Liver (tissue), 9 donors: ENCODE measurements around the gene SLC37A4. TPM values are rescaled to one million over a fixed set of nuclear protein-coding genes. Genes with fewer than 3 reads are reported as not detected.

Experiments
- DNase-seq: peaks from one replicate; pipeline ENCODE4 v3.0.0-alpha.2; 2017; ENCODE audit warnings: low spot score
- H3K27ac ChIP-seq, 2 donors: one replicate each; pipeline ENCODE4 v1.7.0; 2013; ENCODE audit warnings: inconsistent platforms in 2 of 2, low read length in 2 of 2, control low read depth in 1 of 2, low read depth in 1 of 2, mild to moderate bottlenecking in 1 of 2
- H3K27me3 ChIP-seq, 4 donors: one replicate each; pipeline versions ENCODE4 v1.6.1 to v1.7.0; 2013; ENCODE audit warnings: low read length in 3 of 4, inconsistent platforms in 1 of 4, mild to moderate bottlenecking in 1 of 4, moderate library complexity in 1 of 4; ENCODE audit not compliant: control insufficient read depth in 4 of 4, insufficient read depth in 4 of 4
- H3K36me3 ChIP-seq, 4 donors: one replicate each; pipeline versions ENCODE4 v1.6.1 to v1.7.0; 2013; ENCODE audit warnings: low read length in 3 of 4, mild to moderate bottlenecking in 3 of 4, low read depth in 1 of 4, moderate library complexity in 1 of 4; ENCODE audit not compliant: control insufficient read depth in 4 of 4, insufficient read depth in 3 of 4
- H3K4me1 ChIP-seq, 4 donors: one replicate each; pipeline versions ENCODE4 v1.6.1 to v1.7.0; 2013; ENCODE audit warnings: low read length in 3 of 4, mild to moderate bottlenecking in 3 of 4, moderate library complexity in 1 of 4; ENCODE audit not compliant: control insufficient read depth in 4 of 4, insufficient read depth in 4 of 4
- H3K4me3 ChIP-seq, 3 donors: one replicate each; pipeline versions ENCODE4 v1.6.1 to v1.7.0; 2013; ENCODE audit warnings: low read length in 3 of 3, control low read depth in 1 of 3, low read depth in 1 of 3, mild to moderate bottlenecking in 1 of 3
- H3K9ac ChIP-seq, 2 donors: one replicate each; pipeline ENCODE4 v1.7.0; 2013; ENCODE audit warnings: low read length in 2 of 2, mild to moderate bottlenecking in 2 of 2, moderate library complexity in 2 of 2, control low read depth in 1 of 2, low read depth in 1 of 2
- H3K9me3 ChIP-seq, 4 donors: one replicate each; pipeline versions ENCODE4 v1.6.1 to v1.7.0; 2013; ENCODE audit warnings: low read length in 3 of 4; ENCODE audit not compliant: control insufficient read depth in 4 of 4
- EGR1 ChIP-seq, 2 donors: IDR thresholded peaks; 2 replicates each; pipeline ENCODE4 v1.6.1; 2016 to 2018; ENCODE audit warnings: antibody characterized with exemption in 2 of 2, low read depth in 2 of 2
- FOXA1 ChIP-seq: IDR thresholded peaks from 2 replicates; pipeline ENCODE4 v1.6.1; 2016; ENCODE audit warnings: antibody characterized with exemption
- GABPA ChIP-seq, 2 donors: IDR thresholded peaks in 1 of 2; conservative IDR thresholded peaks in 1 of 2; 2 replicates each; pipeline ENCODE4 v1.6.1; 2016; ENCODE audit warnings: antibody characterized with exemption in 2 of 2, mild to moderate bottlenecking in 1 of 2, moderate library complexity in 1 of 2
- HNF4A ChIP-seq, 2 donors: conservative IDR thresholded peaks; 2 replicates each; pipeline ENCODE4 v1.6.1; 2016; ENCODE audit warnings: antibody characterized with exemption in 2 of 2, mild to moderate bottlenecking in 2 of 2
- HNF4G ChIP-seq: IDR thresholded peaks from 2 replicates; pipeline ENCODE4 v1.6.1; 2016; ENCODE audit warnings: antibody characterized with exemption
- JUND ChIP-seq, 2 donors: IDR thresholded peaks; 2 replicates each; pipeline ENCODE4 v1.6.1; 2016; ENCODE audit warnings: antibody characterized with exemption in 2 of 2
- NR2F2 ChIP-seq: IDR thresholded peaks from 2 replicates; pipeline ENCODE4 v1.6.1; 2016; ENCODE audit warnings: antibody characterized with exemption
- RAD21 ChIP-seq, 2 donors: IDR thresholded peaks; 2 replicates each; pipeline ENCODE4 v1.6.1; 2016; ENCODE audit warnings: antibody characterized with exemption in 2 of 2, mild to moderate bottlenecking in 2 of 2
- RXRA ChIP-seq, 2 donors: IDR thresholded peaks; 2 replicates each; pipeline ENCODE4 v1.6.1; 2017 to 2018; ENCODE audit warnings: antibody characterized with exemption in 2 of 2, mild to moderate bottlenecking in 1 of 2
- SP1 ChIP-seq: IDR thresholded peaks from 2 replicates; pipeline ENCODE4 v1.6.1; 2018; ENCODE audit warnings: antibody characterized with exemption, mild to moderate bottlenecking
- YY1 ChIP-seq: IDR thresholded peaks from 2 replicates; pipeline ENCODE4 v1.6.1; 2016; ENCODE audit warnings: antibody characterized with exemption, mild to moderate bottlenecking
- ZBTB33 ChIP-seq: IDR thresholded peaks from 2 replicates; pipeline ENCODE4 v1.6.1; 2016; ENCODE audit warnings: antibody characterized with exemption
- WGBS: extraction: QIAGEN DNeasy Blood & Tissue Kit; methylation state at CpG from one replicate; pipeline ENCODE4 v1.1.7; 2013; 5-methylcytosine and 5-hydroxymethylcytosine counted together
- polyA plus RNA-seq, 2 donors: library from polyadenylated mRNA; stranded (reverse) in 1 of 2; unstranded in 1 of 2; fragments of 200-250 nt in 1 of 2; fragments of >200 nt in 1 of 2; fragmentation: Nextera tagmentation in 1 of 2; extraction: Ambion mirVana in 1 of 2; gene quantifications; one replicate each; pipeline versions ENCODE4 v1.2.1 to v1.2.3, GENCODE V29; 2013 to 2015
- total RNA-seq, 2 donors: library from RNA; depleted of rRNA; stranded (reverse); fragments of >200 nt; gene quantifications; one replicate each; pipeline ENCODE4 v1.2.3, GENCODE V29; 2014
- TF ChIP-seq, protein P1 (sequence below): fragments of 150-350 bp; IDR thresholded peaks from 2 replicates; pipeline ENCODE4 v1.5.1; 2017; ENCODE audit warnings: improper control_type of control experiment, low read depth, low read length; ENCODE audit not compliant: missing input control
- donor health status: healthy.
- donor health status: healthy.
- donor health status: healthy.
- donor health status: healthy.
- donor health status: healthy.

SLC37A4 gene
- total and polyA plus RNA-seq, 4 donors, result 62.7 to 184 (median 96.3) TPM

GRCh38 chr11:118998388-118998717, 32.3 kb downstream of the SLC37A4 start (continued):
- TF ChIP-seq, protein P1, sequence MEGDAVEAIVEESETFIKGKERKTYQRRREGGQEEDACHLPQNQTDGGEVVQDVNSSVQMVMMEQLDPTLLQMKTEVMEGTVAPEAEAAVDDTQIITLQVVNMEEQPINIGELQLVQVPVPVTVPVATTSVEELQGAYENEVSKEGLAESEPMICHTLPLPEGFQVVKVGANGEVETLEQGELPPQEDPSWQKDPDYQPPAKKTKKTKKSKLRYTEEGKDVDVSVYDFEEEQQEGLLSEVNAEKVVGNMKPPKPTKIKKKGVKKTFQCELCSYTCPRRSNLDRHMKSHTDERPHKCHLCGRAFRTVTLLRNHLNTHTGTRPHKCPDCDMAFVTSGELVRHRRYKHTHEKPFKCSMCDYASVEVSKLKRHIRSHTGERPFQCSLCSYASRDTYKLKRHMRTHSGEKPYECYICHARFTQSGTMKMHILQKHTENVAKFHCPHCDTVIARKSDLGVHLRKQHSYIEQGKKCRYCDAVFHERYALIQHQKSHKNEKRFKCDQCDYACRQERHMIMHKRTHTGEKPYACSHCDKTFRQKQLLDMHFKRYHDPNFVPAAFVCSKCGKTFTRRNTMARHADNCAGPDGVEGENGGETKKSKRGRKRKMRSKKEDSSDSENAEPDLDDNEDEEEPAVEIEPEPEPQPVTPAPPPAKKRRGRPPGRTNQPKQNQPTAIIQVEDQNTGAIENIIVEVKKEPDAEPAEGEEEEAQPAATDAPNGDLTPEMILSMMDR, result no peak
- TF ChIP-seq YY1, result no peak

DNA sequence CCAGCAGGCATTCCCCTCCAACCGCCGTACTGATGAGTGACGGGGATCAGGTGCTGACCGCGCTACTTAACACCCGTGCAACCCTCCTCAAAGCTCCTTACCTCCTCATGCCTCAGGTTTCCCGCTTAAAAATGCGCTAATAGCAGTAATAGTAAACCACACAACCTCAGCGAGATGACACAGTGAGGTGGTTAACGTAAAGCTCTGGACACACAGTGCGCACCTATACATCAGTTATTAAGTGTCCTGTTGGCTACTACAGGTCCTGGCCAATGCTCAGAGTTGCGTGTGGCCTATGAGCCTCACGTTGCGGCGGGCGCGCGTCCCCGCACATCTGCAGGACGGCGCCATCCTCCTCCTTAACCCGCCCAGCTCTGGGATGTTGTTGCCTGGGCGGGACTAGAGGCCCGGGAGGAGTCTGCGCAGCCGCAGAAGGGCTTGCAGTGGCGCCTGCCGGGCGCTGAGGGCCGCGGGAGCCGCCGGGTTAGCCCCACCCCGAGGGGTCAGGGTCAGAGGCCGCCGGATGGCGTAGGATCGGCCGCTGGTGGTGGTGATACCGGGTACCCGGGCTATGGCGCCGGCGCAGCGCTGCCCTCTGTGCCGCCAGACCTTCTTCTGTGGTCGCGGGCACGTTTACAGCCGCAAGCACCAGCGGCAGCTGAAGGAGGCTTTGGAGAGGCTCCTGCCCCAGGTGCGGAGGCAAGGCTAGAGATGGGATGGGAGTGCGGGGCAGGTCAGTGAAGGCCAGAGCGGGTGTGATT, 32.9 kb downstream of the SLC37A4 start, which contains the start of gene CENATAC:
Gene CENATAC, plus strand, starts transcription at position 512 of the 761 bp plus-strand sequence. Its CDS starts 60 bp downstream, at position 572.
- Histone ChIP-seq H3K27ac (peak within 1 kb of the TSS; percentile 46 to 48), H3K4me1 (peaks cover 1 to 21% (median 20%) of the 10 kb centered on the region in 4 donors), H3K27me3 (no peaks in the 10 kb centered on the region), H3K9me3 (no peaks in the 10 kb centered on the region), H3K36me3 (peaks cover 0 to 11% (median 8%) of the 10 kb centered on the region in 4 donors), H3K9ac (peak within 1 kb of the TSS; percentile 75 to 77), H3K4me3 (peak within 1 kb of the TSS; percentile 91 to 95 (median 93))
- DNase-seq, result peak; percentile 96
- WGBS, result under 1% methylated on average over 54 of the region's 54 CpGs
- peak; percentile 20 to 30 for TF ChIP-seq RXRA (IDR thresholded peaks at IDR 0.05)
- peak; percentile 44 to 56 for TF ChIP-seq RAD21 (IDR thresholded peaks at IDR 0.05)
- TF ChIP-seq ZBTB33, result no peak
- TF ChIP-seq YY1, result peak; percentile 92
- TF ChIP-seq, protein P1, result peak; percentile 18
- TF ChIP-seq SP1, result peak; percentile 33
- TF ChIP-seq EGR1 (IDR thresholded peaks at IDR 0.05; ENCODE audit: low read depth in 2 of 2), result no peak
- peak in 1 of 2 donors; percentile 81 for TF ChIP-seq GABPA (IDR thresholded peaks at IDR 0.05 in 1 of 2, conservative IDR thresholded peaks at IDR 0.05 in 1 of 2)
- no peak for TF ChIP-seq JUND (IDR thresholded peaks at IDR 0.05)
- peak; percentile 95 for TF ChIP-seq NR2F2
- no peak for TF ChIP-seq HNF4G
- TF ChIP-seq FOXA1, result no peak
- peak in 1 of 2 donors; percentile 5 for TF ChIP-seq HNF4A (conservative IDR thresholded peaks at IDR 0.05)
